Right lobe of liver (tissue), 6 donors: ENCODE data around the gene CA9. TPM values are rescaled to one million over a fixed set of nuclear protein-coding genes. Genes with fewer than 3 reads are reported as not detected.

Experiments
- ATAC-seq, 4 donors: fragments of 200-7000 bp; cut with Tn5 transposase; one replicate each; pipeline ENCODE4 v1.9.1; 2020; ENCODE audit warnings: mild to moderate bottlenecking in 4 of 4, moderate library complexity in 4 of 4
- DNase-seq, 3 donors: peaks; one replicate each; pipeline ENCODE4 v3.0.0-alpha.2; 2020
- H3K27ac ChIP-seq, 3 donors: fragments of 200-600 bp; one replicate each; pipeline ENCODE4 v1.8.0; 2022
- H3K27me3 ChIP-seq, 2 donors: fragments of 200-600 bp; one replicate each; pipeline ENCODE4 v1.8.0; 2022
- H3K36me3 ChIP-seq, 4 donors: fragments of 200-600 bp; sonication (generic) in 1 of 4; one replicate each; pipeline versions ENCODE4 v1.5.1 to v1.8.0; 2017 to 2022; ENCODE audit warnings: control low read depth in 1 of 4
- H3K4me1 ChIP-seq, 4 donors: fragments of 200-600 bp; sonication (generic) in 1 of 4; one replicate each; pipeline versions ENCODE4 v1.5.1 to v1.8.0; 2017 to 2022; ENCODE audit warnings: control low read depth in 1 of 4
- H3K4me3 ChIP-seq, 3 donors: fragments of 200-600 bp; one replicate each; pipeline ENCODE4 v1.8.0; 2022
- H3K9me3 ChIP-seq, 4 donors: fragments of 200-600 bp; sonication (generic) in 1 of 4; one replicate each; pipeline versions ENCODE4 v1.5.1 to v1.8.0; 2017 to 2022; ENCODE audit warnings: control low read depth in 1 of 4
- POLR2A ChIP-seq: fragments of 450-650 bp; IDR thresholded peaks from one replicate; pipeline ENCODE4 v1.6.1; 2017; ENCODE audit warnings: antibody characterized with exemption, mild to moderate bottlenecking
- WGBS: methylation state at CpG from one replicate; pipeline ENCODE4 v1.1.6; 2018; ENCODE audit warnings: low coverage, low lambda C conversion rate; ENCODE audit not compliant: insufficient coverage; ENCODE audit errors: missing lambda C conversion rate; 5-methylcytosine and 5-hydroxymethylcytosine counted together
- intact Hi-C, 2 donors: fragments of 100-400 bp; cut with DNase I; formaldehyde crosslinking; loops; one replicate each; pipeline versions ENCODE4 v1.11.2 to v1.14.1; 2022
- total RNA-seq, 6 experiments: library from RNA; depleted of rRNA in 2 of 6; stranded (reverse); fragments of >200 nt in 2 of 6; fragmentation: NEBNext Ultra II Directional in 3 of 6; extraction: Animal tissue kit (Norgen Biotek cat#: 25700) in 3 of 6; gene quantifications; one replicate each; pipeline versions ENCODE4 v1.1.0 to v1.2.4, GENCODE V29; 2016 to 2023
- TF ChIP-seq, protein P1 (sequence below), 4 donors: fragments of 200-600 bp in 3 of 4; fragments of 450-650 bp in 1 of 4; IDR thresholded peaks; one replicate each; pipeline versions ENCODE4 v1.5.1 to v1.8.0; 2016 to 2022; ENCODE audit warnings: antibody characterized with exemption in 4 of 4, mild to moderate bottlenecking in 2 of 4
- donor health status: DM: no; HTN: yes; CAD: no.
- donor health status: DM: no; HTN: no; CAD: no.
- donor health status: DM: no; HTN: no; CAD: no.
- donor health status: DM: no; HTN: yes; CAD: no.
- donor health status: DM: no; HTN: yes; CAD: no.

Gene CA9
- total RNA-seq, 6 experiments from 2014 or later = 0.64 to 1.6 (median 0.93) TPM; not detected in 1

DNA sequence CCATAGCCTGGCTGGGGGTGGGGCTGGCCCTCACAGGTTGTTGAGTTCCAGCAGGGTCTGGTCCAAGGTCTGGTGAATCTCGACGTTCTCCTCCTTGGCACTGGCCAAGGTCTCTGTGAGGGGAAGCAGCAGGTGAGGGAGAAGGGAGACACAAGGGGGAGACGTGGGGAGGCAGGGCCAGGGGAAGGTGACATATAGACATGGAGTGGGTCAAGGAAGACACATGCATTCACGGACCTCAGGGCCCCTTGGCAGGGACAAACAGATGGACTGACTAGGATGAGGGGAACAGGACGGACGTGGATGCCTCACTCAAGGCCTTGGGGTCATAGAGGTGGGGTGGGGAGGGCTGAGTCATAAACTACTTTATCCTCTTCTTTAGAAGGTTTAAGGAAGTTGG, 8.3 kb downstream of the CA9 start:
- no peaks in the 10 kb centered on the region for H3K27me3 ChIP-seq
- H3K4me3 ChIP-seq = no peak overlapping the region
- TF ChIP-seq, protein P1, sequence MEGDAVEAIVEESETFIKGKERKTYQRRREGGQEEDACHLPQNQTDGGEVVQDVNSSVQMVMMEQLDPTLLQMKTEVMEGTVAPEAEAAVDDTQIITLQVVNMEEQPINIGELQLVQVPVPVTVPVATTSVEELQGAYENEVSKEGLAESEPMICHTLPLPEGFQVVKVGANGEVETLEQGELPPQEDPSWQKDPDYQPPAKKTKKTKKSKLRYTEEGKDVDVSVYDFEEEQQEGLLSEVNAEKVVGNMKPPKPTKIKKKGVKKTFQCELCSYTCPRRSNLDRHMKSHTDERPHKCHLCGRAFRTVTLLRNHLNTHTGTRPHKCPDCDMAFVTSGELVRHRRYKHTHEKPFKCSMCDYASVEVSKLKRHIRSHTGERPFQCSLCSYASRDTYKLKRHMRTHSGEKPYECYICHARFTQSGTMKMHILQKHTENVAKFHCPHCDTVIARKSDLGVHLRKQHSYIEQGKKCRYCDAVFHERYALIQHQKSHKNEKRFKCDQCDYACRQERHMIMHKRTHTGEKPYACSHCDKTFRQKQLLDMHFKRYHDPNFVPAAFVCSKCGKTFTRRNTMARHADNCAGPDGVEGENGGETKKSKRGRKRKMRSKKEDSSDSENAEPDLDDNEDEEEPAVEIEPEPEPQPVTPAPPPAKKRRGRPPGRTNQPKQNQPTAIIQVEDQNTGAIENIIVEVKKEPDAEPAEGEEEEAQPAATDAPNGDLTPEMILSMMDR (IDR thresholded peaks at IDR 0.05) = no peak
- TF ChIP-seq POLR2A = no peak
- intact Hi-C loops = no loop called here
- H3K9me3 ChIP-seq = no peaks in the 10 kb centered on the region
- no peak overlapping the region for H3K27ac ChIP-seq
- ATAC-seq (no peak), DNase-seq (peak in 1 of 3 donors; percentile 8)
- H3K4me1 ChIP-seq = no peaks in the 10 kb centered on the region
- 82% methylated on average over 4 of the region's 6 CpGs for WGBS
- no peaks in the 10 kb centered on the region for H3K36me3 ChIP-seq

DNA sequence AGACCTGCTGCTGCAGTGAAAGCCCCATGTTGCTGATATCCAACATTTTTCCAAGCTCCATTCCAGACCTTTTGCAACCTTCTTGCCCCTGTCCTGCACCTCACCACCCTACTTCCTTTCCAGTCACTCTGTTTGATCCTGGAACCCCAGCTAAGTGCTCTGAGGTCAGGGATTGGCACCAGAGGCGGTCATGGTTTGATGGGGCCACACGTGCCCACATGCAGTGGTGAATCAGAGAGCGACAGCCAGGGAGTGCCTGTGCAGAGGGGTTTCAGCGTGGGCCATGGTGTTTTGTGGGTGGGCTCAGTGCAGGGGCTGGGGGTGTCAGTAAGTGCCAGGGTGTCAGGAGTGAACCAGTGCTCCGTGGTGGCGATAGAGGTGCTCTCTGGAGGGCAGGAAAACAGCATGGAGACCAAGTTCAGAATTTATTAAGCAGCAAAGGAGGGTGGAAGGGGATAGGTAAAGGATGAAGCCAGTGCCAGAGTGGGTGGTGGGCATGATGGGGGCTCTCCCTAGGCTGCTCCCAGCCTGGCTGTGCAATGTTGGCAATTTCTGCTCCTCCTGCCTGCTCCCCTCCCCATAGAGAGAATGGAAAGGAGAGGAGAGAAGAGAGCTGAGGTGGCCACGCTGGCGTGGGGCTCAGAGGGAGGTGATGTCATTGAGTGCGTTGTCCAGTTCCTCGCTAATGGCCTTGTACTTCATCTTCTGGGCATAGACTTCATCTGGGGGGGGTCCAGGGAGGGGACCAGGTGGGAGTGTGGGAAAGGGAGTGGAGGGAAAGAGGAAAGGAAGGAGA, 9.0 kb downstream of the CA9 start:
- 92% methylated on average over 10 of the region's 10 CpGs for WGBS
- Histone ChIP-seq H3K27ac (no peak overlapping the region), H3K36me3 (no peaks in the 10 kb centered on the region), H3K4me3 (no peak overlapping the region), H3K9me3 (no peaks in the 10 kb centered on the region), H3K4me1 (no peaks in the 10 kb centered on the region), H3K27me3 (no peaks in the 10 kb centered on the region)
- intact Hi-C loops = no loop called here
- ATAC-seq (no peak), DNase-seq (peak in 1 of 3 donors; percentile 6)
- no peak for TF ChIP-seq POLR2A
- TF ChIP-seq, protein P1 (IDR thresholded peaks at IDR 0.05) = no peak

DNA sequence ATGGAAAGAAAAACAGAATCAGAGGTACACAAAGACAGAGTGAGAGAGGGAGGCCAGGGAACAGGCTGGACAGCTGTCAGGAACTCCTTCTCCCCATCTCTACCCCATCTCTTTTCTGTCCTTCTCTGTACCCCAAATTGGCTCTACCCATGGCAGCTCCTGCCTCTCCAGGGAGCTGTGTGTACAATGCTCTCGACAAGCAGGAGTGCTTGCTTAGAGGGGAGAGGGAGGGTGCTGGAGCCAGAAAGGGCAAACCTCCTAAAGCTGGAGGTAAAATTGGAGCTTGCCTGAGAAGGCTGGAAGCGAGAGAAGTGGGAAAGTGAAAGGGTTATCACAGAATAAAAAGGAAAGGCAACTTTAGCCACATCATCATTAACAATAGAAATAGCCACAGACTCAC, 9.6 kb downstream of the CA9 start:
- H3K9me3 ChIP-seq = no peaks in the 10 kb centered on the region
- ATAC-seq (no peak), DNase-seq (no peak)
- intact Hi-C loops = no loop called here
- H3K36me3 ChIP-seq = no peaks in the 10 kb centered on the region
- no peak overlapping the region for H3K27ac ChIP-seq
- H3K4me1 ChIP-seq = no peaks in the 10 kb centered on the region
- WGBS = 73% methylated on average over 2 of the region's 2 CpGs
- H3K4me3 ChIP-seq = no peak overlapping the region
- no peaks in the 10 kb centered on the region for H3K27me3 ChIP-seq
- TF ChIP-seq POLR2A = no peak
- TF ChIP-seq, protein P1 (IDR thresholded peaks at IDR 0.05) = no peak

DNA sequence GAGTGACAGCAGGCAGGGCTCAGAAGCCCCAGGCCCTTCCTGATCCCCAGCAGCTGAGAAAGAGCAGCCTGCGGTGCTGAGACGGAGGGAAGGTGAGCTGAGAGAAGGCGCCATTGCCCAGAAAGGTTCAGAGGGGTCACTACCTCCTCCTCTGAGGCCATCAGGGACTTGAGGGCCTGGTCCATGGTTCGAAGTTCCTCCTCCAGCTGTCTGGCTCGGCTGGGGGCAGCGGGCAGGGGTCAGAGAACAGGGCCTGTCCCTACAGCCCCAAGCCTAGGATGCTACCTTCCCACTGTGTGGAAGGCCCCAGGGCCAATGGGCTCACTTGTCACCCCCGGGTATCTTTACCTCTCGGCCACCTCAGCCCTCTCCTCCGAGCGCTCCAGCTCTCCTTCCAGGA, 11.2 kb downstream of the CA9 start:
- H3K4me1 ChIP-seq = no peaks in the 10 kb centered on the region
- no peak overlapping the region for H3K27ac ChIP-seq
- H3K4me3 ChIP-seq = no peak overlapping the region
- DNase-seq = peak in 1 of 3 donors; percentile 8
- H3K9me3 ChIP-seq = no peaks in the 10 kb centered on the region
- WGBS = 100% methylated on average over 2 of the region's 10 CpGs
- ATAC-seq = no peak
- no peak for TF ChIP-seq POLR2A
- TF ChIP-seq, protein P1 (IDR thresholded peaks at IDR 0.05) = no peak
- no peaks in the 10 kb centered on the region for H3K27me3 ChIP-seq
- H3K36me3 ChIP-seq = no peaks in the 10 kb centered on the region
- intact Hi-C loops = no loop called here
